HepG2 (cell line): ENCODE data around the gene PLA2G4F. TPM values are rescaled to one million over a fixed set of nuclear protein-coding genes. Genes with fewer than 3 reads are reported as not detected.

ENCODE experiments used
- CBX2 ChIP-seq, 2 experiments: fragments of 200-600 bp in 1 of 2; sonication (generic); formaldehyde crosslinking in 1 of 2; IDR thresholded peaks; 2 replicates each; pipeline versions ENCODE4 v1.7.0 to v1.8.1; 2018 to 2022; ENCODE audit warnings: low read depth in 2 of 2, low read length in 1 of 2, mild to moderate bottlenecking in 1 of 2, missing genetic modification reagents in 1 of 2
- HCFC1 ChIP-seq: fragments of 150-350 bp; IDR thresholded peaks from 2 replicates; pipeline ENCODE4 v1.6.1; 2014; ENCODE audit warnings: low read depth, low read length
- HES4 ChIP-seq: sonication (generic); formaldehyde crosslinking; IDR thresholded peaks from 2 replicates; pipeline ENCODE4 v1.9.0; 2021; ENCODE audit warnings: mild to moderate bottlenecking, missing genetic modification reagents, borderline replicate concordance
- HOXA7 ChIP-seq: sonication (generic); formaldehyde crosslinking; IDR thresholded peaks from 2 replicates; pipeline ENCODE4 v1.8.1; 2022; ENCODE audit warnings: mild to moderate bottlenecking, missing genetic modification reagents, moderate library complexity
- NFRKB ChIP-seq: fragments of 450-650 bp; IDR thresholded peaks from 2 replicates; pipeline ENCODE4 v1.6.1; 2017
- PHB2 ChIP-seq: fragments of 450-650 bp; IDR thresholded peaks from 2 replicates; pipeline ENCODE4 v1.6.1; 2018; ENCODE audit not compliant: partially characterized antibody
- POLR2AphosphoS2 ChIP-seq: IDR thresholded peaks from 2 replicates; pipeline ENCODE4 v1.6.1; 2011; ENCODE audit warnings: low read depth, low read length, improper control_type of control experiment
- TRIM24 ChIP-seq: sonication (generic); formaldehyde crosslinking; IDR thresholded peaks from 2 replicates; pipeline ENCODE4 v1.8.0; 2022; ENCODE audit warnings: mild to moderate bottlenecking, missing genetic modification reagents
- ZBTB21 ChIP-seq: sonication (generic); formaldehyde crosslinking; IDR thresholded peaks from 2 replicates; pipeline ENCODE4 v1.4.0; 2020; ENCODE audit warnings: missing genetic modification reagents
- ZBTB37 ChIP-seq: sonication (generic); formaldehyde crosslinking; IDR thresholded peaks from 2 replicates; pipeline ENCODE4 v1.4.0; 2020; ENCODE audit warnings: mild to moderate bottlenecking, missing genetic modification reagents
- ZFAT ChIP-seq: sonication (generic); formaldehyde crosslinking; conservative IDR thresholded peaks from 2 replicates; pipeline ENCODE4 v1.8.1; 2023; ENCODE audit warnings: missing genetic modification reagents, inconsistent platforms
- ZFP62 ChIP-seq: sonication (generic); formaldehyde crosslinking; IDR thresholded peaks from 2 replicates; pipeline ENCODE4 v1.4.0; 2020; ENCODE audit warnings: missing genetic modification reagents
- ZMYM2 ChIP-seq: sonication (generic); formaldehyde crosslinking; IDR thresholded peaks from 2 replicates; pipeline ENCODE4 v1.8.0; 2022; ENCODE audit warnings: mild to moderate bottlenecking, missing genetic modification reagents
- ZNF12 ChIP-seq: sonication (generic); formaldehyde crosslinking; IDR thresholded peaks from 2 replicates; pipeline ENCODE4 v1.5.0; 2020; ENCODE audit warnings: missing genetic modification reagents
- ZNF136 ChIP-seq: sonication (generic); formaldehyde crosslinking; IDR thresholded peaks from 2 replicates; pipeline ENCODE4 v1.8.1; 2022; ENCODE audit warnings: low read depth, mild to moderate bottlenecking, moderate library complexity, missing genetic modification reagents
- ZNF549 ChIP-seq: sonication (generic); formaldehyde crosslinking; IDR thresholded peaks from 2 replicates; pipeline ENCODE4 v1.5.0; 2020; ENCODE audit warnings: missing genetic modification reagents
- ZNF614 ChIP-seq: IDR thresholded peaks from 2 replicates; pipeline ENCODE4 v1.6.1; 2018; ENCODE audit warnings: missing biosample characterization, missing genetic modification reagents, inconsistent platforms, borderline replicate concordance
- ZNF737 ChIP-seq: sonication (generic); formaldehyde crosslinking; IDR thresholded peaks from 2 replicates; pipeline ENCODE4 v1.5.0; 2020; ENCODE audit warnings: missing genetic modification reagents, mild to moderate bottlenecking, borderline replicate concordance
- ZNF790 ChIP-seq: sonication (generic); formaldehyde crosslinking; IDR thresholded peaks from 2 replicates; pipeline ENCODE4 v1.8.0; 2022; ENCODE audit warnings: missing genetic modification reagents, mild to moderate bottlenecking, borderline replicate concordance
- ZSCAN22 ChIP-seq: sonication (generic); formaldehyde crosslinking; IDR thresholded peaks from 2 replicates; pipeline ENCODE4 v1.4.0; 2020; ENCODE audit warnings: mild to moderate bottlenecking, missing genetic modification reagents
- polyA plus RNA-seq, 8 experiments: library from polyadenylated mRNA; depleted of rRNA in 3 of 8; stranded (reverse) in 7 of 8; unstranded in 1 of 8; fragments of >200 nt; fragmentation: Illumina TruSeq in 4 of 8; extraction: Trizol in 4 of 8; gene quantifications; 2 replicates each; pipeline versions ENCODE4 v1.2.1 to v1.2.3, GENCODE V29; 2011 to 2016; ENCODE audit warnings: low read depth in 4 of 8, missing spikeins in 1 of 8, mixed read lengths in 1 of 8; ENCODE audit not compliant: insufficient read depth in 1 of 8
- total RNA-seq, 5 experiments: library from RNA; depleted of rRNA; stranded (reverse); fragments of >200 nt; fragmentation: Illumina TruSeq; extraction: Trizol; gene quantifications; 2 replicates each; pipeline ENCODE4 v1.2.3, GENCODE V29; 2016; ENCODE audit warnings: low read depth in 1 of 5
- TF ChIP-seq, protein P1 (sequence below): sonication (generic); formaldehyde crosslinking; IDR thresholded peaks from 2 replicates; pipeline ENCODE4 v1.5.0; 2020; ENCODE audit warnings: missing genetic modification reagents, mild to moderate bottlenecking, borderline replicate concordance
- TF ChIP-seq, protein P2 (sequence below): sonication (generic); formaldehyde crosslinking; IDR thresholded peaks from 2 replicates; pipeline ENCODE4 v1.4.0; 2020; ENCODE audit warnings: low read depth, missing genetic modification reagents
- TF ChIP-seq, protein P3 (sequence below): sonication (generic); formaldehyde crosslinking; IDR thresholded peaks from 2 replicates; pipeline ENCODE4 v1.5.0; 2020; ENCODE audit warnings: missing genetic modification reagents
- TF ChIP-seq, protein P4 (sequence below): sonication (generic); formaldehyde crosslinking; IDR thresholded peaks from 2 replicates; pipeline ENCODE4 v1.4.0; 2020; ENCODE audit warnings: missing genetic modification reagents, mild to moderate bottlenecking, borderline replicate concordance

Gene PLA2G4F
- total and polyA plus RNA-seq, 2 of the 13 experiments (the other 11 are each of a cell fraction or from before 2014, with no cell fraction given), result 0.07 TPM; not detected in 1

DNA sequence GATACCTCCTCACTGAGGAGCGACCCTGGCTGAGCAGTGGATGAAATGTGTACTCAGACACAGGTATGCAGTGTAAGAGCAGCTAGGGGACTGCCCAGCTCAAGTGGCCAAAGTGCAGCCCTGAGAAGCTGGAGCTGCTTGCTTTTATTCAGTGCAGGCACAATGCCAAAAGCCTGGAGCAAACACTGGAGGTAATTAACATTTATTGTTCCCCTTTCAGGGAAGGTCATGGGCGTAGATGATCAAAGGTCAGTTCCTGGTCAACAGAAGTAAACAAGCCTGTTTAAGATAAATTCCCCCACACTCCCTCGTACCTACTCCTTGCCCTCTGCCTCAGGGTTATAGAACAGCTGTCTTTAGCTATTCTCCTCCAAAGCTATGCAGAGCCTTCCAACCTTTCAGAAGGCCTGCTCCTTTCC lies 17.5 kb downstream of the PLA2G4F start (continued):
- TF ChIP-seq, protein P1, sequence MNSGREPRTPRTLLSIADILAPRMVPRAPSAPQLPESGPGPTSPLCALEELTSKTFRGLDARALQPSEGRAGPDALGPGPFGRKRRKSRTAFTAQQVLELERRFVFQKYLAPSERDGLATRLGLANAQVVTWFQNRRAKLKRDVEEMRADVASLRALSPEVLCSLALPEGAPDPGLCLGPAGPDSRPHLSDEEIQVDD (CRISPR knock-in tag), result no peak
- TF ChIP-seq HOXA7, result no peak
- no peak for TF ChIP-seq CBX2 (IDR thresholded peaks at IDR 0.05; ENCODE audit: low read depth, low read length)
- TF ChIP-seq CBX2 (CRISPR knock-in tag; IDR thresholded peaks at IDR 0.05; ENCODE audit: low read depth), result no peak
- TF ChIP-seq ZNF737 (CRISPR knock-in tag), result no peak
- no peak for TF ChIP-seq ZNF549 (CRISPR knock-in tag)
- no peak; the same call in 1 of the 2 replicates for TF ChIP-seq ZBTB21 (CRISPR knock-in tag)
- TF ChIP-seq, protein P2, sequence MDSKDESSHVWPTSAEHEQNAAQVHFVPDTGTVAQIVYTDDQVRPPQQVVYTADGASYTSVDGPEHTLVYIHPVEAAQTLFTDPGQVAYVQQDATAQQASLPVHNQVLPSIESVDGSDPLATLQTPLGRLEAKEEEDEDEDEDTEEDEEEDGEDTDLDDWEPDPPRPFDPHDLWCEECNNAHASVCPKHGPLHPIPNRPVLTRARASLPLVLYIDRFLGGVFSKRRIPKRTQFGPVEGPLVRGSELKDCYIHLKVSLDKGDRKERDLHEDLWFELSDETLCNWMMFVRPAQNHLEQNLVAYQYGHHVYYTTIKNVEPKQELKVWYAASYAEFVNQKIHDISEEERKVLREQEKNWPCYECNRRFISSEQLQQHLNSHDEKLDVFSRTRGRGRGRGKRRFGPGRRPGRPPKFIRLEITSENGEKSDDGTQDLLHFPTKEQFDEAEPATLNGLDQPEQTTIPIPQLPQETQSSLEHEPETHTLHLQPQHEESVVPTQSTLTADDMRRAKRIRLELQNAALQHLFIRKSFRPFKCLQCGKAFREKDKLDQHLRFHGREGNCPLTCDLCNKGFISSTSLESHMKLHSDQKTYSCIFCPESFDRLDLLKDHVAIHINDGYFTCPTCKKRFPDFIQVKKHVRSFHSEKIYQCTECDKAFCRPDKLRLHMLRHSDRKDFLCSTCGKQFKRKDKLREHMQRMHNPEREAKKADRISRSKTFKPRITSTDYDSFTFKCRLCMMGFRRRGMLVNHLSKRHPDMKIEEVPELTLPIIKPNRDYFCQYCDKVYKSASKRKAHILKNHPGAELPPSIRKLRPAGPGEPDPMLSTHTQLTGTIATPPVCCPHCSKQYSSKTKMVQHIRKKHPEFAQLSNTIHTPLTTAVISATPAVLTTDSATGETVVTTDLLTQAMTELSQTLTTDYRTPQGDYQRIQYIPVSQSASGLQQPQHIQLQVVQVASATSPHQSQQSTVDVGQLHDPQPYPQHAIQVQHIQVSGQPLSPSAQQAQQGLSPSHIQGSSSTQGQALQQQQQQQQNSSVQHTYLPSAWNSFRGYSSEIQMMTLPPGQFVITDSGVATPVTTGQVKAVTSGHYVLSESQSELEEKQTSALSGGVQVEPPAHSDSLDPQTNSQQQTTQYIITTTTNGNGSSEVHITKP (CRISPR knock-in tag), result no peak
- TF ChIP-seq ZFP62 (CRISPR knock-in tag), result no peak
- peak; percentile 78 for TF ChIP-seq ZNF12 (CRISPR knock-in tag)
- peak; percentile 95 for TF ChIP-seq TRIM24
- no peak for TF ChIP-seq ZSCAN22
- no peak for TF ChIP-seq ZFAT
- TF ChIP-seq POLR2AphosphoS2, result no peak
- no peak for TF ChIP-seq HCFC1
- no peak for TF ChIP-seq ZNF790 (CRISPR knock-in tag)
- peak; percentile 91 for TF ChIP-seq ZMYM2 (CRISPR knock-in tag)
- no peak for TF ChIP-seq ZNF136
- TF ChIP-seq HES4 (CRISPR knock-in tag), result no peak
- peak; percentile 100 for TF ChIP-seq ZNF614 (CRISPR knock-in tag)
- TF ChIP-seq, protein P3, sequence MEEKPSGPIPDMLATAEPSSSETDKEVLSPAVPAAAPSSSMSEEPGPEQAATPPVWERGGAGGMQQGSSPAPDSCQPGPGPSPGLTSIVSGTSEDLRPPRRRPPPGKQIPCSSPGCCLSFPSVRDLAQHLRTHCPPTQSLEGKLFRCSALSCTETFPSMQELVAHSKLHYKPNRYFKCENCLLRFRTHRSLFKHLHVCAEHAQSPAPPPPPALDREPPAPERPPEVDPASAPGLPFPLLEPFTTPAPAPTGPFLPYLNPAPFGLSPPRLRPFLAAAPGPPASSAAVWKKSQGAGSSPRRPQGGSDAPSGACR, result peak; percentile 75; the same call in 1 of the 2 replicates
- TF ChIP-seq, protein P4, sequence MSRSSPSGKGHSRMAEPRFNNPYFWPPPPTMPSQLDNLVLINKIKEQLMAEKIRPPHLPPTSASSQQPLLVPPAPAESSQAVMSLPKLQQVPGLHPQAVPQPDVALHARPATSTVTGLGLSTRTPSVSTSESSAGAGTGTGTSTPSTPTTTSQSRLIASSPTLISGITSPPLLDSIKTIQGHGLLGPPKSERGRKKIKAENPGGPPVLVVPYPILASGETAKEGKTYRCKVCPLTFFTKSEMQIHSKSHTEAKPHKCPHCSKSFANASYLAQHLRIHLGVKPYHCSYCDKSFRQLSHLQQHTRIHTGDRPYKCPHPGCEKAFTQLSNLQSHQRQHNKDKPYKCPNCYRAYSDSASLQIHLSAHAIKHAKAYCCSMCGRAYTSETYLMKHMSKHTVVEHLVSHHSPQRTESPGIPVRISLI, result 0 out of 2 replicates have a peak, but pooled peaks have one; percentile 28
- TF ChIP-seq ZBTB37 (CRISPR knock-in tag), result no peak
- TF ChIP-seq PHB2, result no peak
- no peak for TF ChIP-seq NFRKB
